Type B pancreatic cell (in vitro differentiated cells): ENCODE results near the gene GLUD2. TPM values are rescaled to one million over a fixed set of nuclear protein-coding genes. Genes with fewer than 3 reads are reported as not detected.
"Not testable (repeated sequence)": the region's sequence is repeated elsewhere in the genome, so short reads cannot be mapped to it uniquely, and the experiment has no call there.

ENCODE experiments used
- DNase-seq: peaks from one replicate; pipeline ENCODE4 v3.0.0; 2021; ENCODE audit warnings: mixed read lengths; ENCODE audit not compliant: unreplicated experiment; ENCODE audit errors: extremely low spot score
- H3K27ac Mint-ChIP-seq: 2 replicates; pipeline ENCODE4 v1.8.0; 2021; ENCODE audit warnings: mild to moderate bottlenecking, mixed read lengths
- H3K27me3 Mint-ChIP-seq: 2 replicates; pipeline ENCODE4 v1.8.0; 2021; ENCODE audit warnings: mixed read lengths
- H3K36me3 Mint-ChIP-seq: 2 replicates; pipeline ENCODE4 v1.8.0; 2021; ENCODE audit warnings: mixed read lengths
- H3K4me1 Mint-ChIP-seq: one replicate; pipeline ENCODE4 v1.8.0; 2021; ENCODE audit warnings: mixed read lengths; ENCODE audit not compliant: unreplicated experiment
- H3K4me3 Mint-ChIP-seq: 2 replicates; pipeline ENCODE4 v1.8.0; 2021; ENCODE audit warnings: mild to moderate bottlenecking, mixed read lengths
- H3K9me3 Mint-ChIP-seq: 2 replicates; pipeline ENCODE4 v1.8.0; 2021; ENCODE audit warnings: mixed read lengths
- CTCF ChIP-seq: fragments of 200-600 bp; sonication (generic); conservative IDR thresholded peaks from 2 replicates; pipeline ENCODE4 v1.5.0; 2021; ENCODE audit warnings: antibody characterized with exemption, mild to moderate bottlenecking
- total RNA-seq: library from RNA; stranded (reverse); gene quantifications from 2 replicates; pipeline ENCODE4 v1.2.1, GENCODE V29; 2021; ENCODE audit warnings: low replicate concordance

Gene GLUD2
- total RNA-seq, 1 donor from 2014 or later, result 5.8 TPM

GRCh38 chrX:121064579-121064978 lies 17.2 kb downstream of the GLUD2 start:
- Mint-ChIP-seq H3K36me3 (no peaks in the 10 kb centered on the region), H3K27ac (no peak overlapping the region), H3K4me1 (no peaks in the 10 kb centered on the region), H3K9me3 (no peaks in the 10 kb centered on the region), H3K27me3 (no peaks in the 10 kb centered on the region), H3K4me3 (no peak overlapping the region)
- DNase-seq, result no peak
- no peak for TF ChIP-seq CTCF

- not testable (repeated sequence) for H3K27me3 Mint-ChIP-seq, H3K9me3 Mint-ChIP-seq, H3K4me1 Mint-ChIP-seq, DNase-seq, H3K36me3 Mint-ChIP-seq, H3K4me3 Mint-ChIP-seq
- peak overlapping the region; percentile 70 for H3K27ac Mint-ChIP-seq
Measured at GRCh38 chrX:121084247-121084646, 36.8 kb downstream of the GLUD2 start.

GRCh38 chrX:121084903-121085611 lies 37.6 kb downstream of the GLUD2 start:
- peak overlapping the region; percentile 70 for H3K27ac Mint-ChIP-seq
- no peaks in the 10 kb centered on the region for H3K27me3 Mint-ChIP-seq
- peak overlapping the region; percentile 38 for H3K4me3 Mint-ChIP-seq
- peaks cover 8% of the 10 kb centered on the region for H3K9me3 Mint-ChIP-seq
- H3K4me1 Mint-ChIP-seq, result peaks cover 7% of the 10 kb centered on the region
- TF ChIP-seq CTCF, result no peak
- H3K36me3 Mint-ChIP-seq, result no peaks in the 10 kb centered on the region
- DNase-seq, result no peak

GRCh38 chrX:121085612-121086010 lies 38.2 kb downstream of the GLUD2 start:
- TF ChIP-seq CTCF, result no peak
- Mint-ChIP-seq H3K4me1 (peaks cover 7% of the 10 kb centered on the region), H3K36me3 (no peaks in the 10 kb centered on the region), H3K9me3 (peaks cover 8% of the 10 kb centered on the region), H3K27me3 (no peaks in the 10 kb centered on the region), H3K4me3 (no peak overlapping the region), H3K27ac (peak overlapping the region; percentile 70)
- DNase-seq, result no peak

- no peak overlapping the region for H3K4me3 Mint-ChIP-seq
- no peak overlapping the region for H3K27ac Mint-ChIP-seq
- DNase-seq, result no peak
- no peaks in the 10 kb centered on the region for H3K27me3 Mint-ChIP-seq
- TF ChIP-seq CTCF, result no peak
- no peaks in the 10 kb centered on the region for H3K4me1 Mint-ChIP-seq
- H3K36me3 Mint-ChIP-seq, result no peaks in the 10 kb centered on the region
- H3K9me3 Mint-ChIP-seq, result no peaks in the 10 kb centered on the region
Measured at GRCh38 chrX:121093011-121093410, 45.6 kb downstream of the GLUD2 start.

Other genes starting within 250 kb of the GLUD2 start
- not detected in 2 replicates for gene CT47B1, start 171.7 kb upstream of the GLUD2 start, total RNA-seq
- not detected in 2 replicates for gene CT47A11, start 110.5 kb upstream of the GLUD2 start, total RNA-seq
- not detected in 2 replicates for gene CT47A10, start 105.6 kb upstream of the GLUD2 start, total RNA-seq
- gene CT47A9, start 100.7 kb upstream of the GLUD2 start, total RNA-seq, result not detected in 2 replicates
- not detected in 2 replicates for gene CT47A8, start 95.9 kb upstream of the GLUD2 start, total RNA-seq
- gene CT47A7, start 91.0 kb upstream of the GLUD2 start, total RNA-seq, result not detected in 2 replicates
- gene CT47A6, start 86.1 kb upstream of the GLUD2 start, total RNA-seq, result not detected in 2 replicates
- gene CT47A5, start 81.3 kb upstream of the GLUD2 start, total RNA-seq, result not detected in 2 replicates
- not detected in 2 replicates for gene CT47A4, start 76.4 kb upstream of the GLUD2 start, total RNA-seq
- gene CT47A3, start 71.5 kb upstream of the GLUD2 start, total RNA-seq, result not detected in 2 replicates
- gene CT47A2, start 66.7 kb upstream of the GLUD2 start, total RNA-seq, result not detected in 2 replicates
- gene CT47A1, start 61.9 kb upstream of the GLUD2 start, total RNA-seq, result not detected in 2 replicates